LNCAP (cell line): ENCODE measurements around the gene SUSD4.

Source experiments
- TF ChIP-seq, protein P1 (sequence below): fragments of 450-650 bp; IDR thresholded peaks from 2 replicates; pipeline ENCODE4 v1.5.1; 2017; ENCODE audit warnings: mild to moderate bottlenecking

The SUSD4 gene

DNA sequence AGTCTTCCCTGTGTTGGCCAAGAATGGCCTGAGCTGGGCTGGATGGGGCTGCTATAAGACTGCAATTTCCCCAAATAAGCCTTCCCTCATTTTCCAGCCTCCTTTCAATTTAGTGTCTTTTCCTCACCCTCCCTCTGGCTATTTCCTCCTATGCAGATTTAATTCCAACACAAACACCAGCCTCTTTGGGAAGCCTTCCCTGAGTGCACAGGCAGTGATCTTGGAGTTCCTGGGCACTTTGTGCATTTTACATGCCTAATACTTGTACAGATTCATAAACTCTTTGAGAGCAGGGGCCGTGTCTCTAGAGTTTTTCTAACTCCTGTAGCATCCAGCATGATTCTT, 129.8 kb downstream of the SUSD4 start:
- TF ChIP-seq, protein P1, sequence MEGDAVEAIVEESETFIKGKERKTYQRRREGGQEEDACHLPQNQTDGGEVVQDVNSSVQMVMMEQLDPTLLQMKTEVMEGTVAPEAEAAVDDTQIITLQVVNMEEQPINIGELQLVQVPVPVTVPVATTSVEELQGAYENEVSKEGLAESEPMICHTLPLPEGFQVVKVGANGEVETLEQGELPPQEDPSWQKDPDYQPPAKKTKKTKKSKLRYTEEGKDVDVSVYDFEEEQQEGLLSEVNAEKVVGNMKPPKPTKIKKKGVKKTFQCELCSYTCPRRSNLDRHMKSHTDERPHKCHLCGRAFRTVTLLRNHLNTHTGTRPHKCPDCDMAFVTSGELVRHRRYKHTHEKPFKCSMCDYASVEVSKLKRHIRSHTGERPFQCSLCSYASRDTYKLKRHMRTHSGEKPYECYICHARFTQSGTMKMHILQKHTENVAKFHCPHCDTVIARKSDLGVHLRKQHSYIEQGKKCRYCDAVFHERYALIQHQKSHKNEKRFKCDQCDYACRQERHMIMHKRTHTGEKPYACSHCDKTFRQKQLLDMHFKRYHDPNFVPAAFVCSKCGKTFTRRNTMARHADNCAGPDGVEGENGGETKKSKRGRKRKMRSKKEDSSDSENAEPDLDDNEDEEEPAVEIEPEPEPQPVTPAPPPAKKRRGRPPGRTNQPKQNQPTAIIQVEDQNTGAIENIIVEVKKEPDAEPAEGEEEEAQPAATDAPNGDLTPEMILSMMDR: no peak

GRCh38 chr1:223233410-223234169, 130.4 kb downstream of the SUSD4 start:
- TF ChIP-seq, protein P1: no peak

DNA sequence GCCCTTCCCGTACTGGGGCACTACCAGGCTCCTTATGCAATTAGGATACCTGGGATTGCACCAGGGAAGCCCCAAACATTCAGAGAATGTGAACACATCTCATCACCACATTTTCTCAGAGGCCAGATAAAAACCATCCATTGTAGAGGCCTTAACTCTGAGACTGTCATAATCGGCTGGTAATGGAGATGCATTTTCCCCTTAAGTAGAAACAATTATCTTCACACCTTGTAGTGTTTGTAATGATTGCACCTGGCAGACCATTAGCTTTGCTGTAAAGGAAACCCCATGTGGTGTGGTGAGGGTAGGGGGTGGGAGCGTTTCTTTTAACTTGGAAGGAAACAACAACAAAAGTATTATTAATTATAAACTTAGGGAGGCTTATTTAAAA, 131.0 kb downstream of the SUSD4 start:
- TF ChIP-seq, protein P1: no peak

DNA sequence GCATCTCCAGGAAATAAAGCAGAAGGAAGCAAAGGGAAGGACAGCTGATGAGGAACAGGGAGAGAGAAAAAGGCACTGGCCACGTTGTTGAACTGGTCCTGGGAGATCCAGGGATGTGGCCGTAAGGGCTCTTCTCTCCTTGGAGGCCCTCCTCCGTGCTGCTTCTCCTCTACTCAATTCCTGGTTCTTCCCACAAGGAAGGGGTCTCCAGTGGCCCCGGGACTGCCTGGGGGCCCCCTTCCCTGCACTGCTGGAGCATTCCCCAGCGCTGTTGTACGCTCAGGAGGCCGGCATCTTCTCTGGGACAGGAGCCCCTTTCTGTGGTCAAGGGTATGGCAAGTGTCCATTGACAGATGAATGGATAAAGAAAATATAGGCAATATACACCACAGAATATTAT, 132.4 kb downstream of the SUSD4 start:
- TF ChIP-seq, protein P1: no peak

DNA sequence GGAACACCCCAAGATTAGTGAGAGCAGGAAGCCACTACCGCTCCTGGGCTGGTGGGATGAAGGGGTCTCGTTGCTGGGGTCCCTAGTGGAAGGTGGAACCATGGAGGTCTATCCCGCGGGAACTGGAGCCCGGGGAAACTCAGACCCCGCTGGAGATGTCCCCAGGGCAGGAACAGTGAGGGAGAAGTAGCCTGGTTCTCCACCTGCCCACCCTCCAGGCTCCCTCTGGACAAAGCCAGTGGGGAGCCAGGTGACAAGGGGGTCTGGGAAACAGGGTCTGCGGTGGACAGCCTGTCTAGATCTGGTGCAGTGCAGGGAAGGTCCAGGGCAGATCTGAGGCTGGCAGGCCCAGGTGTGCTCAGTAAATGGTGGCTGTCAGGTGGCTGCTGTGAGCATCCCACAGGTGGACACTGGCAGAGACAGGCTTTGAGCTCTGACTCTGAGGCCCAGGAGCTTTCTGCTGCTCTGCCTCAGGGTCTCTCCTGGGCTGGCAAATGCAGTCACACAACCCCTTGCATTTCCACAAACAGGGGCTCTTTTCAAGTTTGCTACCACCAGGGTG, 132.9 kb downstream of the SUSD4 start:
- TF ChIP-seq, protein P1: no peak

DNA sequence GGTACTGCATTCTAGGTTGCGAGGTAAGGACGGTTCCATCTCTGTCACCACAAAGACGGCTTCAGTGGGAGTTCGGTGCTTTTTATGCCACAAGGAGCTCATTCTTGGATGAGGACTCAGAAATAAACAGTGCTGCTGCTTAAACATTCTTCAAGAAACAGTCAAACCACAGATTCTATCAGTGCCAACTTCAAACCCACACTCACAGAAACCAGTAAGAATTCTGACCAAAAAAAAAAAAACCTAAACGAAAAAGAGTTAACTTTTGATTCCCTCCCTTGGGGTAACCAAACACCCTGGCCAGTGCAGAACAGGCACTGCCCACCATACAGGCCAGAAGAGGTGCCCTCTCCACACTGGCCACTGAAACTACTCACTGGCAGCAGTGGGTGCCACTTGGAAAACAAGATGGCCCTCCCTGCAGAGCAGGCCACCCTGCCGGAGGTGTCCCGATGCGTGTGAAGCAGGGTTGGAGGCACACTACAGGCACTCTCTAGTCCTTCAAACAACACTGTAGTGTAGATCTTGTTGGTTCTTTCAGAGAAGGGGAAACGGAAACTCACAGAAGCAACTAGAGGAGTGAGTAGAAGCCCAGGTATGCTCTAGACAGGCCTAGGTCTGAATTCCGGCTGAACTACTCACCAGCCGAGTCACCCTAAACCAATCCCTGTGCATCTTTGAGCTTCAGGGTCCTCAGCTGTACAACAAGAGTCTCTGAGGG, 133.7 kb downstream of the SUSD4 start:
- TF ChIP-seq, protein P1: no peak

DNA sequence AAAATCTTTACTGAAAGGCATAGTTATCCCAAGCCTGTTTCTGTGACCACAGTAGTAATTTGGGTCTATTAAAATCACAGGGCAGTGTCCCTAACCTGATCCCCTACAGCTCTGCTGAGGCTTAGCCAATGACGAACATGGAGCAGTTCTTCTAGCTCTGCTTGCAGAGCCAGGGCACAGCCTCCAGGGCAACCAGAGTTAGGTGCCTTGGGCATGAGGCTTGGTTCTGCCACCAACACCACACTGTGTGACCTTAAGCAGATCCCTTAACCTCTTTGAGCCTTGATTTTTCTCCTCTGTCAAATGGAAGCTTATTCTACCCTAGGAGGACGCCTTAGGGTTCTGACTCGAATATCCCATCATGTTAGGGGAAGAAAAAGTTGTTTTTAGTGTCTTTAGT, 134.2 kb downstream of the SUSD4 start:
- TF ChIP-seq, protein P1: no peak
